ENCODE results near the gene ZNF646.
A peak's percentile ranks its signal among the peaks of the same experiment; 100 is the strongest.

Gene ZNF646

GRCh38 chr16:31074814-31075183 is 577 bp downstream of the ZNF646 start:
- Histone ChIP-seq H4K20me1 (ENCODE audit: insufficient read depth, low read length, poor library complexity, severe bottlenecking) (peaks cover 42% of the 10 kb centered on the region), H3K4me2 (ENCODE audit: low read depth, low read length, poor library complexity, severe bottlenecking) (peak overlapping the region; percentile 77), H3K4me3 (ENCODE audit: low read length, poor library complexity, severe bottlenecking) (peak overlapping the region; percentile 96), H3K9me3 (ENCODE audit: insufficient read depth, low read depth, low read length) (no peaks in the 10 kb centered on the region), H3K9ac (ENCODE audit: low read depth, low read length, poor library complexity, severe bottlenecking) (peak overlapping the region; percentile 80), H3F3A (ENCODE audit: low read depth) (peaks cover 3% of the 10 kb centered on the region), H3K36me3 (ENCODE audit: insufficient read depth, low read length) (peaks cover 16% of the 10 kb centered on the region; the same call in 1 of the 2 replicates), H3K9me2 (replicated peaks; ENCODE audit: low read depth, low read length) (no peaks in the 10 kb centered on the region), H2AFZ (ENCODE audit: low read length) (peak overlapping the region; percentile 8; the same call in 1 of the 2 replicates), H3K79me2 (ENCODE audit: insufficient read depth, low read length) (peaks cover 69% of the 10 kb centered on the region), H3K27me3 (ENCODE audit: insufficient read depth, low read length, poor library complexity, severe bottlenecking) (no peaks in the 10 kb centered on the region), H3K4me1 (ENCODE audit: insufficient read depth, low read length, poor library complexity, severe bottlenecking) (peaks cover 21% of the 10 kb centered on the region)
- no peak for TF ChIP-seq EZH2phosphoT487 (IDR thresholded peaks at IDR 0.05; ENCODE audit: borderline replicate concordance)
- TF ChIP-seq, protein P1, sequence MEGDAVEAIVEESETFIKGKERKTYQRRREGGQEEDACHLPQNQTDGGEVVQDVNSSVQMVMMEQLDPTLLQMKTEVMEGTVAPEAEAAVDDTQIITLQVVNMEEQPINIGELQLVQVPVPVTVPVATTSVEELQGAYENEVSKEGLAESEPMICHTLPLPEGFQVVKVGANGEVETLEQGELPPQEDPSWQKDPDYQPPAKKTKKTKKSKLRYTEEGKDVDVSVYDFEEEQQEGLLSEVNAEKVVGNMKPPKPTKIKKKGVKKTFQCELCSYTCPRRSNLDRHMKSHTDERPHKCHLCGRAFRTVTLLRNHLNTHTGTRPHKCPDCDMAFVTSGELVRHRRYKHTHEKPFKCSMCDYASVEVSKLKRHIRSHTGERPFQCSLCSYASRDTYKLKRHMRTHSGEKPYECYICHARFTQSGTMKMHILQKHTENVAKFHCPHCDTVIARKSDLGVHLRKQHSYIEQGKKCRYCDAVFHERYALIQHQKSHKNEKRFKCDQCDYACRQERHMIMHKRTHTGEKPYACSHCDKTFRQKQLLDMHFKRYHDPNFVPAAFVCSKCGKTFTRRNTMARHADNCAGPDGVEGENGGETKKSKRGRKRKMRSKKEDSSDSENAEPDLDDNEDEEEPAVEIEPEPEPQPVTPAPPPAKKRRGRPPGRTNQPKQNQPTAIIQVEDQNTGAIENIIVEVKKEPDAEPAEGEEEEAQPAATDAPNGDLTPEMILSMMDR (conservative IDR thresholded peaks at IDR 0.05; ENCODE audit: low read length): 0 out of 2 replicates have a peak, but pooled peaks have one; percentile 18

DNA sequence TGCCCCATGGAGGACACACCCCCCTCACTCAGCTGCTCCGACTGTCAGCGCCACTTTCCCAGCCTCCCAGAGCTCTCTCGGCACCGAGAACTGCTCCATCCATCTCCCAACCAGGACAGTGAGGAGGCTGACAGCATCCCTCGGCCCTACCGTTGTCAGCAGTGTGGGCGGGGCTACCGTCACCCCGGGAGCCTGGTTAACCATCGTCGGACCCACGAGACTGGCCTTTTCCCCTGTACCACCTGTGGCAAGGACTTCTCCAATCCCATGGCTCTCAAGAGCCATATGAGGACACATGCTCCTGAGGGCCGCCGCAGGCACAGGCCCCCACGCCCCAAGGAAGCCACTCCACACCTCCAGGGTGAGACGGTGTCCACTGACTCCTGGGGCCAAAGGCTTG is 2.1 kb downstream of the ZNF646 start:
- Histone ChIP-seq H2AFZ (ENCODE audit: low read length) (no peak overlapping the region), H3K9me2 (replicated peaks; ENCODE audit: low read depth, low read length) (no peaks in the 10 kb centered on the region), H4K20me1 (ENCODE audit: insufficient read depth, low read length, poor library complexity, severe bottlenecking) (peaks cover 46% of the 10 kb centered on the region), H3K4me3 (ENCODE audit: low read length, poor library complexity, severe bottlenecking) (peak overlapping the region; percentile 96), H3K9ac (ENCODE audit: low read depth, low read length, poor library complexity, severe bottlenecking) (no peak overlapping the region), H3F3A (ENCODE audit: low read depth) (peaks cover 3% of the 10 kb centered on the region), H3K79me2 (ENCODE audit: insufficient read depth, low read length) (peaks cover 71% of the 10 kb centered on the region), H3K36me3 (ENCODE audit: insufficient read depth, low read length) (peaks cover 19% of the 10 kb centered on the region; the same call in 1 of the 2 replicates), H3K9me3 (ENCODE audit: insufficient read depth, low read depth, low read length) (no peaks in the 10 kb centered on the region), H3K4me1 (ENCODE audit: insufficient read depth, low read length, poor library complexity, severe bottlenecking) (peaks cover 18% of the 10 kb centered on the region), H3K27me3 (ENCODE audit: insufficient read depth, low read length, poor library complexity, severe bottlenecking) (no peaks in the 10 kb centered on the region), H3K4me2 (ENCODE audit: low read depth, low read length, poor library complexity, severe bottlenecking) (no peak overlapping the region)
- TF ChIP-seq, protein P1 (conservative IDR thresholded peaks at IDR 0.05; ENCODE audit: low read length): no peak
- no peak for TF ChIP-seq EZH2phosphoT487 (IDR thresholded peaks at IDR 0.05; ENCODE audit: borderline replicate concordance)

DNA sequence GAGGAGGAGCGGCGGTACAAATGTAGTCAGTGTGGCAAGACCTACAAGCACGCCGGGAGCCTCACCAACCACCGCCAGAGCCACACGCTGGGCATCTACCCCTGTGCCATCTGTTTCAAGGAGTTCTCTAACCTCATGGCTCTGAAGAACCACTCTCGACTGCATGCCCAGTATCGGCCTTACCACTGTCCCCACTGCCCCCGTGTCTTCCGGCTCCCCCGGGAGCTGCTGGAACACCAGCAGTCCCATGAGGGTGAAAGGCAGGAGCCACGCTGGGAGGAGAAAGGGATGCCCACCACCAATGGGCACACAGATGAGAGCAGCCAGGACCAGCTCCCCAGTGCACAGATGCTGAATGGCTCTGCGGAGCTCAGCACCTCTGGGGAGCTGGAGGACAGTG is 2.8 kb downstream of the ZNF646 start:
- Histone ChIP-seq H3K4me1 (ENCODE audit: insufficient read depth, low read length, poor library complexity, severe bottlenecking) (peaks cover 11% of the 10 kb centered on the region), H3K9me3 (ENCODE audit: insufficient read depth, low read depth, low read length) (no peaks in the 10 kb centered on the region), H3K79me2 (ENCODE audit: insufficient read depth, low read length) (peaks cover 64% of the 10 kb centered on the region), H3K27me3 (ENCODE audit: insufficient read depth, low read length, poor library complexity, severe bottlenecking) (no peaks in the 10 kb centered on the region), H2AFZ (ENCODE audit: low read length) (no peak overlapping the region), H3K9ac (ENCODE audit: low read depth, low read length, poor library complexity, severe bottlenecking) (no peak overlapping the region), H4K20me1 (ENCODE audit: insufficient read depth, low read length, poor library complexity, severe bottlenecking) (peaks cover 47% of the 10 kb centered on the region), H3K4me3 (ENCODE audit: low read length, poor library complexity, severe bottlenecking) (no peak overlapping the region), H3K4me2 (ENCODE audit: low read depth, low read length, poor library complexity, severe bottlenecking) (no peak overlapping the region), H3K9me2 (replicated peaks; ENCODE audit: low read depth, low read length) (no peaks in the 10 kb centered on the region), H3K36me3 (ENCODE audit: insufficient read depth, low read length) (peaks cover 19% of the 10 kb centered on the region; the same call in 1 of the 2 replicates), H3F3A (ENCODE audit: low read depth) (peaks cover 3% of the 10 kb centered on the region)
- no peak for TF ChIP-seq EZH2phosphoT487 (IDR thresholded peaks at IDR 0.05; ENCODE audit: borderline replicate concordance)
- TF ChIP-seq, protein P1 (conservative IDR thresholded peaks at IDR 0.05; ENCODE audit: low read length): no peak
